ENCODE measurements around the gene TNFRSF13B. TPM values are rescaled to one million over a fixed set of nuclear protein-coding genes. Genes with fewer than 3 reads are reported as not detected.
A peak's percentile ranks its signal among the peaks of the same experiment; 100 is the strongest.
"Not testable (repeated sequence)": the region's sequence is repeated elsewhere in the genome, so short reads cannot be mapped to it uniquely, and the experiment has no call there.

Gene TNFRSF13B
- not detected for polyA plus RNA-seq (ENCODE audit: insufficient read length in 4 of 4)

DNA sequence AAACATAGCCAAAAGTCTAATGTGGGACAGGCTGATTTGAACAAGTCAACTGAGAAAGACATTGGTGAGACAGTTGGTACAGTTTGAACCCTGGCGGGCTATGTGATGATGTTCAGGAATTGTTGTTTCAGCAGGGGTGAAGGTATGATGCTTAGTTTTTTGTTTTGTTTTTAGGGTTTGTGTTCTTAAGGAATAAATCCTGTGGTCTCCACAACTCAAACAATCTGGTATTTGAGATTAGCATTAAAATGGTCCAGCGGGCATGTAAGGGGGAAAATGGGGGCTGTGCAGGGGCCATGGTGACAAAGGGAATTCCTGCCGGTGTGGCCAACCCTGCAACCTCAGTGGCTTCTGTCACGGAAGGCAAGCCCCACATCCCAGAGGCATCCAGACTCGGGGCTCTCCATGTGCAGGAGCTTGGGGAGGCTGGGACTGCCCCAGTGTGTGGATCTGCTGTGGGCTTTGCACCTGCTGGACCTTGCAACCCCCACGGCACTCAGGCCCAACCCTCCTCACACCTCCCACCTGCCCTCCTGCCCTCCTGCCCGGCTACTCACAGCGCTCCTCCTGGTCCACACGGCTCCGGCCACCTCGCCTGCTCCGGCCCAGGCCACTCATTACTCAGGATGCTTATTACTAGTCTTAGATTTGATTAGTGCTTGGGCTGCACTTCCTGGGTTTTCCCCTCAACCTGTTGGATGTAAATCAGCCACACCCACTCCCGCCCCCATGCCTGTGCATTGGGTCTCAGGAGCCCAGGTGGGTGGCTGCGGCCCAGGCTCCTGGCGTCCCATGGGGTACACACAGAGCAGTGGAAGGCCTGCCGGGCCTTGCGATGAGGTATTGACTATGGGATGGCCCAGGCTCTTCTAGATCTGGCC is at the start of gene TNFRSF13B:
Gene TNFRSF13B (minus strand): TSS at position 661 of the 881 bp plus-strand sequence. CDS start 43 bp downstream, at position 618.
- DNase-seq (ENCODE audit: low read depth in 4 of 4, low spot score in 3 of 4): no peak

DNA sequence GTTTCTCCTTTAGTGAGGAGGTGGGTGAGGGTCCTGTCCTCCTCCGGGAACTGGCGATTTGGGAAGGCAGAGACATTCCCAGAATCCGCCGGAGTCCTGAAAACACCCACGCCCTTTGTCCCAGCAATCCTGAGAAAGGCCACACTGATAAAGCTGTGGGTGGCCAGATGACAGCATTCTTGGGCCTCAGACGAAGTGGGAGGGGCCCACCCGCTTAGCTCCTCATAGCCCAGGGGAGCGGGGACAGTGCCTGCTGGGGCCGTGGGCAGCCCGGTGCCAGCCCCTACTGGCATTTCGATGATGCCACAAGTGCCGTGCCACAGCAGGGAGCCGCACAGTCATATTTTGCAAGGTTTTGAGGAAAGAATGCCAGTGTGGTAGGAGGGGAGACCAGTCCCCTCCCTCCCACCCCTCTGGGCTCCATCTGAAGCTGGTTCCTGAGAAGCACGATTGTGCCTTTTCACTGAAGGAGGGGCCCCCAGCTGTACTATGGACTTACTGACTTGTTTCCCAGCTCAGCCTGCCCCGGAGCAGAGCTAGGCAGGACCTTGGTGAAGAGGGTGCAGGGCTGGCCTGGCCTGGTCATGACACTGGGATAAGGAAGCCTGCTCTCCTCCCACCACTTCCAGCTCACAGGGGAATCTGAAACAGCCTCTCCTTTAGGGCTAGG is 49.4 kb upstream of the TNFRSF13B start:
- DNase-seq (ENCODE audit: low read depth in 4 of 4, low spot score in 3 of 4): no peak

DNA sequence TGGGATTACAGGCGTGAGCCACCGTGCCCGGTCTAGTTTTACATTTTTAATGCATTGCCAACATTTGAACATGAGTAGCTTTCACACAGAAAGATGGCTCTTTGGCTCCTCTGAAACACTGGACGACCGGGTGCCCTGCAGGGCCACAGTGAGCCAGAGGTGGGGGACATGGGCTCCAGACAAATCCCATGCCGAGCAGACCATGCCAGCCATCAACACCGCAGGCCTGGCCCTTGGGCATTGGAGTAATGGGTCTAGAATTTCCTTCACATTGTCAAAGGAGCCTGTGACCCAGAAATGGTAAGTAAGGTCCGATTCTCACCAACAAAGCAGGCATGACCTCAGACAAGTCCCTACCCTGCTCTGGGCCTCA is 48.9 kb upstream of the TNFRSF13B start:
- no peak for DNase-seq (ENCODE audit: low read depth in 4 of 4, low spot score in 3 of 4)

DNA sequence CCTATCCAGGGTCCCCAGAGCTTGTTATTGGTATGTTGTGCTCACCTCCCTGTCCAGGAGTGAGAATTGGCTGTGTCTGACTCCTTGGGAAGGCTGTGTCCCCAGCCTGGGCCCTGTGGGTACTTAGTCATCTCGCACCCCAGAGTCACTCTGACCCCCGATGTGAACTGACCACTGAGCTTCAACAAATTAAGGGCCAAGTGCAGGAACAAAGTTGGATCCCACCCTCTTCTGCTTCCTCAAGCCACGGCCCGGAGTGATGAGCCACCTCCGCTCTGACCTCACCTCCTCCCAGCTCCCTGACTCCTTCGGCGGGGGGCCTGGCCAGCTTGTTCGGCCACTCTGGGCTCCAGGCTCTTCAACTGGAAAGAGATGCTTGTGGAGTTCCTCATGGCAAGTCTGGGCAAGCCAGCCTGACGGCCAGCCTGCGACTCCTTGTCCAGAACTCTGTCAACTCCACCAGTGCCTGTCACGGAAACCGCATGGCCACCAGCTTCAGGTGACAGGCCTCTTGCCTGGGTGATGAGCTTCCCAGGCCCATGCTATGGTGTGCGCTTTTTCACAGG is 48.1 kb upstream of the TNFRSF13B start:
- DNase-seq (ENCODE audit: low read depth in 4 of 4, low spot score in 3 of 4): no peak

DNA sequence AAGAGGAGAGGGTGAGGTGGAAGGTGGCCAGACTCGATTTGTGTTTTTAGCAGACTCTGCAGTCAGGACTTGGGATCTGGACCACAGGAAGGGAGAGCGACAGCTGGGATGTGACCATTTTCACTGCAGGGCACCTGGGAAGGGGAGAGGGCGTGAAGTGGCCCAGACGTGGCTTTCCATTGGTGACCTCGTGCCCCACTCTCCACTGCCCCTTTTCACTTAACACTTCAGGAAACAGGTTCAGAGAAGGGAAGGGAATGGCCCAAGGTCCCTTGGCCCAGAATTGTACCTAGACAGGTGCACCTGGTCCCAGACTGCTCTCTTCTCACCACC is 47.5 kb upstream of the TNFRSF13B start:
- no peak for DNase-seq (ENCODE audit: low read depth in 4 of 4, low spot score in 3 of 4)

DNA sequence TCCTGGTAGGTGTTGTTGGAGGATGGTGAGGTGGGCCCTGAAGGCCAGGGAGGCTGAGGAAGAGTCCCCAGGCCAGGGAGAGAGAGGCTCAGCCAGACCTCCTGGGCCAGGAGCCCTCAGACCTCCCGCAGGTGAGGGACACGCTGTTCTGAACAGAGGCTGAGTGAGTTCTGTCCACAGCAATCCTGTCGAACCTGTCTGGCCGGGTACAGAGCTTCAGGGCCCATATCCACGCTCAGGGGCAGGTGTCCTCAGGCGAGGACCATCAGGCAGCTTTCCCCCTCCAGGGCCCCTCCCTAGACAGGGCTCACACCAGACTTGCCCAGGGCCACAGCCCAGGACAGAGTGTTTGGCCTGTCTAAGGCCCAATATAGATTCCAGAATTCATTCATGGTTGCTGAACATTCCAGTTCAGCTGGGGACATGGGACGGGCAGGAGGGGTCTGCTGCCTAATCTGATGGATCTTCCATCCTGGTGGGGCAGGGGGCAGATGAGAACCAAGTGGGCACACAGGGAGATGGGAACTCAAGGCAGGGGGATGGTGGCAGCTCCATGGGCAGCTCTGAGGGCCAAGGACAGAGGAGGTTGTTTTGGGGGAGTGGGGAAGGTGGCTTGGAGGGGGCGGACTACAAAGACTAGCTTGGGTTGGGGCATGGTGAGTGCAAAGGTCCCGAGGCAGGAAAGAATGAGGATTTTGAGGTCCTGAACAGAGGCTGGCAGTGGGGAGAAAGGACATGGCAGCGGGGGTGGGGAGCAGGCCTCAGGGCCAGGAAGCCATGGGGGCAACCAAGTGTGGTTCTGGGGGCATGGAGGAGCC is 46.9 kb upstream of the TNFRSF13B start:
- peak in 1 of 4 donors; percentile 62 for DNase-seq (ENCODE audit: low read depth in 4 of 4, low spot score in 3 of 4)

DNA sequence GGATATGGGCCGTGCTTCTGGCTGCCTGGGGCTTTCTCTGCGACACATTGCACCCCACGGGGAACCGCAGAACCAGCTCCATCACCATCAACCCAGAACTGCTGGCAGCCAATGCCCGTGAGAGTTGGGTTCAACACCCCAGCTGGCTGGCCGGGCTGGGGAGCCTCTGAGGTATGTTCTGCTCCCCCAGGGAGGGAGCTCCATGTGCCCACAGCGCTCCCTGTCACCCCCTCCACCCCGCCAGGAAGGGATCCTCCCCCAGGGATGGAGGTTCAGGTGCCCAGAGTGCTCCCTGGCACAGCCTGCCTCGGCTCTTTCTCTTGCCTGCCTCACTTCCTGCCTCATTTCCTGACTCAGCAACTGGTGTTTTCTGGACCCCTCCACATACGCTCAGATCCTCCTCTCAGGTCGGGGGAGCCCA is 46.1 kb upstream of the TNFRSF13B start:
- DNase-seq (ENCODE audit: low read depth in 4 of 4, low spot score in 3 of 4): no peak

DNA sequence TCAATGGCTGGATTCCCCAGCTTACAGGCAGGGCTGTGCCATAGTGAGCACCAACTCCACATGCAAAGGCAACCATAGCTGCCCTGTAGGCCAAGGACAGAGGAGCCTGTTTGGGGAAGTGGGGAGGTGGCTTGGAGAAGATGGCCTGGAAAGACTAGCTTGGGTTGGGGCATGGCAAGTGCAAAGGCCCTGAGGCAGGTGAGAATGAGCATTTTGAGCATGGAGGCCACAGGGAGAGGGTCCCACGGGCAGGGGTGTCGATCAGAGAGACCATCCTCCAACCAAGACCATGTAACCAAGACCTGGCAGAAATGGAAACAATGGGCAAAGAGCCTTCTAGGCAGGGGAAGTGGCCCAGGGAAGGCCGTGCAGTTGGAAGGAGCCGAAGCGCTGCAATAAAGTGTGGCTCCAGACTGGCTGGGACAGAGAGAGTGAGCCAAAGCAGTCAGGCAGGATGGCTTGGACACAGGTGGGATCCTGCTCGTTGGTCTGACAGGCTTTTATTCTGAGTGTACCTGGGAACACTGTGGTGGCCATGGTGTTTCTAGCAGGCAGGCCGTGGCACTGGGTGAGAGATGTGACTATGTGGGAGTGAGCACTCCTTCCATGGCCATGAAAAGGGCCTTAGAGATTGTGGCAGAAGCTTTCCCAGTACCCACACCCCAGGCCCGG is 45.6 kb upstream of the TNFRSF13B start:
- no peak for DNase-seq (ENCODE audit: low read depth in 4 of 4, low spot score in 3 of 4)

DNA sequence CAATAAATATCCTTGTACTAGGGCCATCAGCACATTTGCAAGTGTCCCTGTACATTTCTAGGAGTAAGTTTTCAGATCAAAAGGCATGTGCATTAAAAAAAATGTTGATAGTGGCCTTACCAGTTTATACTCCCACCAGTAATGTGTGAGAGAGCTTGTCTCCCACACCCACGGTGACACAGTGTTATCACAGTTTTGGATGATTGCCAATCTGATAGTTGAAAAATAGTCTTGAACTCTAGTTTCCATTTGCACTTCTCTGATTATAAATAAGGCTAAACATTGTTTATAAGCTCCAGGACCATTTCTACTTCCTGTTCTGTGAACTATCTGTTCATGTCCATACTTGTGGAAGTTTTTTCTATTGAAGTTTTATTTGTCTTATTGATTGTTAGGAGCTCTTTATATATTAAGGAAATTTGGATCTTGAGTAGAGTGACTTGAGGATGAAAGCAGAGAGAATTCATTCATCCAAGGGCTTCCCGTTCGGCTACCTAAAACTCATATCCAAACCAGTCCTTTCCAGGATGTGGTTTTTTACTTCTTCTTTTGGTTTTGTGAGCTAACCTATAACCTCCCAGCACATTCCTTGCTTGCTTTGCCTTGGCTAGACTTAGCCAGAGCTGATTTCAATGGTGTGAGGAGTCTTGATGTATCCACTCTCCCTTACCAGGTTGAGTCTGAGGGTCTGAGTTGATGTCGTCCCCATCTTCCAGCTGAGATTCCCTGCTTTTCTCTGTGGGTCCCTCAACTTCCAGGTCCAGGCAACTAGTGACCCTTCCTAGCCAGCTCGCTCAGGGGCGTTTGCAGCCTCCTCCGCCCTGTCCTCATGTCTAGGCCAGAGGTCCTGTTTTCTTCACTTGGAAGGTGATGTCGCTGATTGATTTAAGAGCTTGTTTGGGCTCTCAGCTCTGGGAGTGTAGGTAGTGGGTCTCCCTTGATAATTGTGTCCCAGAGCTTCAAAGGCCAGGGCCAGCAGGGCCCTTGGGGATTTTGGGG is 44.6 kb upstream of the TNFRSF13B start:
- not testable (repeated sequence) for DNase-seq (ENCODE audit: low read depth in 4 of 4, low spot score in 3 of 4)

DNA sequence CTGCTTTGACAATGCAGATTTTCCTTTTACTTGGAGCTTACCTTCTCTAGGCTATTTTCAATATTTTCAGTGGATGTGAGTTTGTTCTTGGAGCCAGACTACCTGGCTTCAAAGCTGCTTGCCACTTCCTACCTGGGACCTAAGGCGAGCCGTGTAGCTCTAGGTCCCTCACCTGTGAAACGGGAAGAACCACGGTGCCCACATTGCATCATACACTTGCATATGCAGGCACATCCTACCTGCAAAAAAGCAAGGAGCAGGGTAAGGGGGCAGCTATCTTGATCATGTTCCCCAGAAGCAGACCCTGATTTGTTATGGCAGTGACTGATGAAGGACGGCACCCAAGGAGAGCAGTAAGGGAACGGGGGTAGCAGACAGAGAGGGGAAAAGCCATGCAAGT is 43.3 kb upstream of the TNFRSF13B start:
- DNase-seq (ENCODE audit: low read depth in 4 of 4, low spot score in 3 of 4): no peak

DNA sequence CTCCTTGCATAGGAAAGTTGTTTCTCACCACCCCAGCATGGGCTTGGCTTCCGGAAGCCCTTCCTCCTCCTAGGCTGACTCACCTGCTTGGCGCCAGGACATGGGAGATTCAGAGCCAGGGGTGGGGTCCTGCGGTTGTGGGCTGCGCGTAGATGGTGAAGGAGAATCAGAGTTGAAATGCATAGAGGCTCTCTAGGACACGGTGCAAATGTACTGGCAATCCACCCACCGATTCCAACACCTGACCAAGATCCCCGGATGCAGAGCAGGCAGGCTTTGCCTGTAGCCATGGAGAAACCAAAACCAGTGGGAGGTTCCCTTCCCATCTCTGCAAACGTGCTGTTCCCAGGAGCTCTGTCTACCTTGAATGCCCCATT is 42.8 kb upstream of the TNFRSF13B start:
- DNase-seq (ENCODE audit: low read depth in 4 of 4, low spot score in 3 of 4): not testable (repeated sequence)

DNA sequence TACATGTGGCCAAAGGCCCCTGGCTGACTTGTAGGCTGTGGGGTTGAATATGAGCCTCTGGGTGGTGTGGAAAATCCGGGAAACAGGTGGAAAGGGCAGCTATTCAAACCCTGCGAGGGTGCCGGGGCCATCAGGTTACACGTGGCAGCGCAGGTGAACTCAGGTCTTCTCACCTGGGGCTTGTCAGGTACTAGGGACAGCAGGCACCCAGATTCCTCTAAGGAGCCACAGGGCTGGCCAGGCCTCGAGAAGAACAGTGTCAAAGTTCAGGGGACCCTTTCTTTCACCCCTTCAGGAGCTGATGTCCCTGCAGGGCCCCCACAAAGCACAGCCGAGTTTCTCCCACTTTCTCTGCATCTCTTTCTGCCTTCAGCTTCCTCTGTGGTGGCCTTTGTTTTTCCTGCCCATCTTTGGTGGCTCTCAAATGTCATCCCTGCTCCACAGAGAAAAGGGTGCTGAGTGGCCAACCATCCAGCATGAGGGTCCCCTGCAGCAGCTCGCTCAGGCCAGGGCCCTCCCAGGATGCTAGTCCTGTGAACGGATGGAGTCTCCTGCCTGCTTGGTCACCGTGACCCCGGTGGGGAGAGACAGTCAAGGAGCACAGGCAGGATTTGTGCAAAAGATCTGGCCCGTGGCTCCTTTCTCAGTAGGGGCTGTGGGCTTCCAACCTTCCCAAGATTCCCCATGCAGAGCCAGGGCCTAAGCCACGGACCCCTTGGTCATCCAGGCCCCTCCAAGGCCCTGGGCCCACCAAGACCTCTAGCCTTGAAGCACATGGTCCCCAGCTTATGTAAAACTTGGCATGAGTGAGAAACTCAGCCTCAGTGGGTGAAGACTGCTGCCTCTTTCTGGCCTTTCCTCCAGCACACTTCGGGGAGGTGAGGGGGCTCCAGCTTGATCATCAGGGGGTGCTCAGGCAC is 42.2 kb upstream of the TNFRSF13B start:
- DNase-seq (ENCODE audit: low read depth in 4 of 4, low spot score in 3 of 4): not testable (repeated sequence)

DNA sequence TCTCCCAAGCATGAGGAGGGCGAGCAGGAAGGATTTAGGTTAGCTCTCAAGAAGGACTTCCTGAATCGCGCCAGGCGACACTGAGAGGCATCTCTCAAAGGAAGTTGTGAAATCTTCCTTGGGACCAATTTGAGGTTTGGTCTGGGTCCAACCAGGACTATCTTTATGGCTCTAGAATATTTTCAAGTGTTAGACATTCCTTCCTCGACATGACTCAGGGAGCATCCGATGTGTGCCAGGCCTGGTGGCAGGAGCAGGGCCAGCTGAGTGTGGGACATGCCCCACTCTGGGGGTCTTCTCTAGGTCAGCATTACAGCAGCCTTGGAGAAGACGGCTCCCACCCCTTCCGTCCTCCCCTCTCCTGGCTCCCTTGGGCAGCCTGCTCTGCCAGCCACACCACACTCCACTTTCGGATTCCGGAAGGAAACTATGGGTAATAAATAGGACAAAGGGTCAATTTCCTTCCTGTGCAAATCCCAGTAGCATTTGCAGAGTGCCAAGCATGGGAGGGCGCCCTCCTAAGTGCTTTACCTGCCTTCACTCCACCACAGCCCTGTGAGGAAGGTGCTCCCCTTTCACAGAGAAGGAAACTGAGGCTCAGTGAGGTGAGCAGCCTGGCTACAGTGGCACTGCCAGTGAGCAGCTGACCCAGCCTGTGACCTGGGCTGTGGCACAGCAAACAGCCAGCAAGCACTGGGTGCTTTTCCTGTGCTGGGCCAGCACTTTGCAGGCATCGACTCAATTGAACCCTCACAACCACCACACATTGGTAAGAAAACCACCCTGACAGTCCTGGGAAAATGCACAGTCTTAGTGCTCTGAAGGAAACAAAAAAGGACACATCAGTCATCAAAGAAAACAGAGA is 39.4 kb upstream of the TNFRSF13B start:
- DNase-seq (ENCODE audit: low read depth in 4 of 4, low spot score in 3 of 4): not testable (repeated sequence)

DNA sequence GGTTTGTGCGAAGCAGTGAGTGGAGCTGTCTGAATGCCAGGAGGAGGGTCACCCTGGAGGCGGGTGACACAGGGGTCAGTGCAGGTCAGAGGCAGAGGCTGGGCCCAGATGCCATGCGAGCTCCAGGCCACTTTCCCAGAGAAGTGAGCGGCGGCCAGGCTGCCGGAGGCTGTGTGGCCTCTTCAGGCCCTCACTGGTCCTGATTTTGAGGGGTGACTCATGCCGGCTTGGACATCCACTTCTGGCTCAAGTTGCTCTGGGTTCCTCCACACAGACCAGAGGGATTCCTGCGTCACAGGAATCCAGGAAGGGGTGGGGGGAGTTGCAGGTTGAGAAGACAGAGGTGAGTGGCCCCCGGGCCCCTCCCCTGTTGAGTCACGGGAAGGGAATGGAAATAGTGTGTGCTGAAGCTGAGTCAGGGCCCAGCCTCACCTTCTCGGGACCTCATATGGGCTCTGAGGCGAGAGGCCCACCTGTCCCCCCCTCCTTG is 38.7 kb upstream of the TNFRSF13B start:
- not testable (repeated sequence) for DNase-seq (ENCODE audit: low read depth in 4 of 4, low spot score in 3 of 4)

DNA sequence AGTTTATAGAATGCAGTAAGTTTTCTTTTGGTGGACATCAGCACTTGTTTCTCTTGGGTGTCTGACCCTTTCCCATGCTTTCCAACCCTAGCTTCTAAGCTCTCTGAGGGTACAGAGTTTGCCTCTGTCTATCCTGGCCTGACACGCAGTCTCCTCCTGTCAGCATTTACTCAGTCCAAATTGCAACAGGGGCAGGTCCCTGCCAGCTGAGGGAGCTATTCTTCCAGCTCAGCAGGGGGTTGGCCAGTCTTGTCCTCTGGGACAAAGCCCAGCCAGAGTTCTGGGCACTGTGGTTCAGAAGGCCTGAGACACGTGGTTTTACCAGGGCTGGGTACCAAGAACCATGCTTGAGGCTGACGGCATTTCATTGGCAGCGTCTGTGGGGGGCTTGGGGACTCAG is 38.1 kb upstream of the TNFRSF13B start:
- DNase-seq (ENCODE audit: low read depth in 4 of 4, low spot score in 3 of 4): not testable (repeated sequence)

DNA sequence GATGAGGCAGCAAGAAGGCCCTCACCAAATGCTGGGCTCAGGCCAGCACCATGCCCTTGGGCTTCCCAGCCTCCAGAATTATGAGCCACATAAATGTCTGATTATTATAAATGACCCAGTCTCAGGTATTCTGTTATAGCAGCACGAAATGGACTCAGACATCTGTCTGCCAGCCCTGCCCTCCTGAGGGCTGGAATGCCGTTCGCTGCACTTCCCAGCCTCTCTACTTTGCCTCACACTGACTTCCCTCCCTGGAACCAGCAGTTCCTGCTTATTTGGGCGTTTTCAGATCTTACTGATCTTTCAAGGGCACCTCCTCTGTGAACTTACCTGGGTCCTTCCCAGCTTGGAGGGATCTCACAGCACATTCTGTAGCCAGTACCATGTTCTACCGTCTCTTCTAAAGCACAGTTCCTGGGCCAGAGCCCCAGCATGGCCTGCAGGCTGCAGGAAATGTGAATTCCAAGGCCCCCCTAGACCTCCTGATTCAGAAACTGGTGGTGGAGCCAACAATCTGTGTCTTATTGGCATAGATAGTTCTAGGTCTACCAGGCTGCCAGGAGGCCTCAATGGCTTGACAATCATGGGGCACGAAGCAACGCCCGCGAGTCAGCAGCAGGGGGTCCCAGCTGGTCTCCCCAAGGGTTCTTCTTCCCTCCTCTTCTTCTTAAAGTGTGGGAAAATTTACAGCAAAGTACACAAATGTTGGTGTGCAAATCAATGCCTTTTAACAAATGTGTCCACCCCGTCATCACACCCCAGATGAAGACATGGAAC is 36.9 kb upstream of the TNFRSF13B start:
- not testable (repeated sequence) for DNase-seq (ENCODE audit: low read depth in 4 of 4, low spot score in 3 of 4)

All from left renal pelvis (tissue), 4 donors.